OCI-LY3 (cell line): Measurements from ENCODE around the gene GRIN2A.

Experiments used
- CTCF ChIP-seq: fragments of 200-600, 300-600 bp; sonication (generic); IDR thresholded peaks from 2 replicates; pipeline ENCODE4 v1.5.1; 2014; ENCODE audit warnings: antibody characterized with exemption, low read length, low read depth
- EZH2phosphoT487 ChIP-seq: fragments of 200-600 bp; shearing (Covaris generic); IDR thresholded peaks from 2 replicates; pipeline ENCODE4 v1.6.1; 2018; ENCODE audit warnings: antibody characterized with exemption, mixed run types, low read depth

DNA sequence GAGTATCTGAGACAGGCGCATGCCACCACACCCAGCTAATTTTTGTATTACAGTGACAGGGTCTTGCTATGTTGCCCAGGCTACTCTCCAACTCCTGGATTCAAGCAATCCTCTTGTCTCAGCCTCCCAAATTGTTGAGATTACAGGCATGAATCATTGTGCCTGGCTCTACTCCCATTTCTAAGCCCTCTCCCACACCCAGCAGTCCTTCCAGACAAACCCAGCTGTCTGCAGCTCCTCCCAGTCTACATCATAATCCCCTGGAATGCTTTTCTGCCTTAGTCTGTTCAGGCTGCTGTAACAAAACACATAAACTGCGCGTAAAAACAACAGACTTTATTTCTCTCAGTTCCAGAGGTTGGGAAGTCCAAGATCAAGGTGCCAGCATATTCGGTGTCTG is 144.5 kb downstream of the GRIN2A start:
- no peak for TF ChIP-seq CTCF
- TF ChIP-seq EZH2phosphoT487: no peak
